Liver (tissue), 9 donors: ENCODE measurements around the gene HMGN3. TPM values are rescaled to one million over a fixed set of nuclear protein-coding genes. Genes with fewer than 3 reads are reported as not detected.

Experiments
- DNase-seq: peaks from one replicate; pipeline ENCODE4 v3.0.0-alpha.2; 2017; ENCODE audit warnings: low spot score
- H3K27ac ChIP-seq, 2 donors: one replicate each; pipeline ENCODE4 v1.7.0; 2013; ENCODE audit warnings: inconsistent platforms in 2 of 2, low read length in 2 of 2, control low read depth in 1 of 2, low read depth in 1 of 2, mild to moderate bottlenecking in 1 of 2
- H3K27me3 ChIP-seq, 4 donors: one replicate each; pipeline versions ENCODE4 v1.6.1 to v1.7.0; 2013; ENCODE audit warnings: low read length in 3 of 4, inconsistent platforms in 1 of 4, mild to moderate bottlenecking in 1 of 4, moderate library complexity in 1 of 4; ENCODE audit not compliant: control insufficient read depth in 4 of 4, insufficient read depth in 4 of 4
- H3K36me3 ChIP-seq, 4 donors: one replicate each; pipeline versions ENCODE4 v1.6.1 to v1.7.0; 2013; ENCODE audit warnings: low read length in 3 of 4, mild to moderate bottlenecking in 3 of 4, low read depth in 1 of 4, moderate library complexity in 1 of 4; ENCODE audit not compliant: control insufficient read depth in 4 of 4, insufficient read depth in 3 of 4
- H3K4me1 ChIP-seq, 4 donors: one replicate each; pipeline versions ENCODE4 v1.6.1 to v1.7.0; 2013; ENCODE audit warnings: low read length in 3 of 4, mild to moderate bottlenecking in 3 of 4, moderate library complexity in 1 of 4; ENCODE audit not compliant: control insufficient read depth in 4 of 4, insufficient read depth in 4 of 4
- H3K4me3 ChIP-seq, 3 donors: one replicate each; pipeline versions ENCODE4 v1.6.1 to v1.7.0; 2013; ENCODE audit warnings: low read length in 3 of 3, control low read depth in 1 of 3, low read depth in 1 of 3, mild to moderate bottlenecking in 1 of 3
- H3K9ac ChIP-seq, 2 donors: one replicate each; pipeline ENCODE4 v1.7.0; 2013; ENCODE audit warnings: low read length in 2 of 2, mild to moderate bottlenecking in 2 of 2, moderate library complexity in 2 of 2, control low read depth in 1 of 2, low read depth in 1 of 2
- H3K9me3 ChIP-seq, 4 donors: one replicate each; pipeline versions ENCODE4 v1.6.1 to v1.7.0; 2013; ENCODE audit warnings: low read length in 3 of 4; ENCODE audit not compliant: control insufficient read depth in 4 of 4
- EGR1 ChIP-seq, 2 donors: IDR thresholded peaks; 2 replicates each; pipeline ENCODE4 v1.6.1; 2016 to 2018; ENCODE audit warnings: antibody characterized with exemption in 2 of 2, low read depth in 2 of 2
- FOXA1 ChIP-seq: IDR thresholded peaks from 2 replicates; pipeline ENCODE4 v1.6.1; 2016; ENCODE audit warnings: antibody characterized with exemption
- FOXA2 ChIP-seq: IDR thresholded peaks from 2 replicates; pipeline ENCODE4 v1.6.1; 2016; ENCODE audit warnings: antibody characterized with exemption
- GABPA ChIP-seq, 2 donors: IDR thresholded peaks in 1 of 2; conservative IDR thresholded peaks in 1 of 2; 2 replicates each; pipeline ENCODE4 v1.6.1; 2016; ENCODE audit warnings: antibody characterized with exemption in 2 of 2, mild to moderate bottlenecking in 1 of 2, moderate library complexity in 1 of 2
- HNF4A ChIP-seq, 2 donors: conservative IDR thresholded peaks; 2 replicates each; pipeline ENCODE4 v1.6.1; 2016; ENCODE audit warnings: antibody characterized with exemption in 2 of 2, mild to moderate bottlenecking in 2 of 2
- HNF4G ChIP-seq: IDR thresholded peaks from 2 replicates; pipeline ENCODE4 v1.6.1; 2016; ENCODE audit warnings: antibody characterized with exemption
- JUND ChIP-seq, 2 donors: IDR thresholded peaks; 2 replicates each; pipeline ENCODE4 v1.6.1; 2016; ENCODE audit warnings: antibody characterized with exemption in 2 of 2
- RAD21 ChIP-seq, 2 donors: IDR thresholded peaks; 2 replicates each; pipeline ENCODE4 v1.6.1; 2016; ENCODE audit warnings: antibody characterized with exemption in 2 of 2, mild to moderate bottlenecking in 2 of 2
- RXRA ChIP-seq, 2 donors: IDR thresholded peaks; 2 replicates each; pipeline ENCODE4 v1.6.1; 2017 to 2018; ENCODE audit warnings: antibody characterized with exemption in 2 of 2, mild to moderate bottlenecking in 1 of 2
- SP1 ChIP-seq: IDR thresholded peaks from 2 replicates; pipeline ENCODE4 v1.6.1; 2018; ENCODE audit warnings: antibody characterized with exemption, mild to moderate bottlenecking
- TAF1 ChIP-seq: conservative IDR thresholded peaks from 2 replicates; pipeline ENCODE4 v1.6.1; 2016; ENCODE audit warnings: antibody characterized with exemption, mild to moderate bottlenecking
- WGBS: extraction: QIAGEN DNeasy Blood & Tissue Kit; methylation state at CpG from one replicate; pipeline ENCODE4 v1.1.7; 2013; 5-methylcytosine and 5-hydroxymethylcytosine counted together
- polyA plus RNA-seq, 2 donors: library from polyadenylated mRNA; stranded (reverse) in 1 of 2; unstranded in 1 of 2; fragments of 200-250 nt in 1 of 2; fragments of >200 nt in 1 of 2; fragmentation: Nextera tagmentation in 1 of 2; extraction: Ambion mirVana in 1 of 2; gene quantifications; one replicate each; pipeline versions ENCODE4 v1.2.1 to v1.2.3, GENCODE V29; 2013 to 2015
- total RNA-seq, 2 donors: library from RNA; depleted of rRNA; stranded (reverse); fragments of >200 nt; gene quantifications; one replicate each; pipeline ENCODE4 v1.2.3, GENCODE V29; 2014
- TF ChIP-seq, protein P1 (sequence below): IDR thresholded peaks from 2 replicates; pipeline ENCODE4 v1.6.1; 2016; ENCODE audit warnings: antibody characterized with exemption, mild to moderate bottlenecking
- TF ChIP-seq, protein P2 (sequence below): fragments of 150-350 bp; IDR thresholded peaks from 2 replicates; pipeline ENCODE4 v1.5.1; 2017; ENCODE audit warnings: improper control_type of control experiment, low read depth, low read length; ENCODE audit not compliant: missing input control
- TF ChIP-seq, protein P3 (sequence below): IDR thresholded peaks from 2 replicates; pipeline ENCODE4 v1.6.1; 2016; ENCODE audit warnings: antibody characterized with exemption
- TF ChIP-seq, protein P4 (sequence below): IDR thresholded peaks from 2 replicates; pipeline ENCODE4 v1.6.1; 2016; ENCODE audit warnings: antibody characterized with exemption
- donor health status: healthy.
- donor health status: healthy.
- donor health status: healthy.
- donor health status: healthy.
- donor health status: healthy.

Gene HMGN3
- total and polyA plus RNA-seq, 4 donors = 26.7 to 112 (median 44.3) TPM

DNA sequence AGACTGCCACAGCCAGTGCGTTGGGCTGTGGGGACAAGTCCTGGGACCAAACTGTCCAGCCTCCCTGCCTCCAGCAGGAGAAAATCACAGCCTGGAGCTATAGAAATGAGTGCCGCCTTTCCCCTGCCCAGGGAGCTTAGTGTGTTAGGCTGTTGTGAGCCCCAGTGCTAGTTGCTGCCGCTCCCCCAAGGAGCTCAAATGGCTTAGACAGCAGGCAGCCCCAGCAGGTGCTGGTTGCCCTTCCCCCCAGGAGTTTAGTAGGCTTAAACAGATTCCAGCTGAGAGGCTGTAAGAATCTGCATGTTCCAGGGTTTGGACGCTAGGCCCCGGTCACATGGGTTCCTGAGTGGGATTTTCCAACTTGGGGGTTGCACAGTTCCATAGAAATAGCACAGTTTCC is 27.2 kb upstream of the HMGN3 start:
- 74% methylated on average over 5 of the region's 5 CpGs for WGBS
- H3K9me3 ChIP-seq = peaks cover 0 to 2% (median under 1%) of the 10 kb centered on the region in 4 donors
- H3K36me3 ChIP-seq = no peaks in the 10 kb centered on the region
- H3K27me3 ChIP-seq = no peaks in the 10 kb centered on the region
- no peak overlapping the region for H3K27ac ChIP-seq
- TF ChIP-seq HNF4A (conservative IDR thresholded peaks at IDR 0.05) (no peak), RAD21 (IDR thresholded peaks at IDR 0.05) (no peak), GABPA (IDR thresholded peaks at IDR 0.05 in 1 of 2, conservative IDR thresholded peaks at IDR 0.05 in 1 of 2) (no peak), JUND (IDR thresholded peaks at IDR 0.05) (no peak), TAF1 (no peak), HNF4G (no peak), FOXA2 (no peak)
- TF ChIP-seq, protein P1, sequence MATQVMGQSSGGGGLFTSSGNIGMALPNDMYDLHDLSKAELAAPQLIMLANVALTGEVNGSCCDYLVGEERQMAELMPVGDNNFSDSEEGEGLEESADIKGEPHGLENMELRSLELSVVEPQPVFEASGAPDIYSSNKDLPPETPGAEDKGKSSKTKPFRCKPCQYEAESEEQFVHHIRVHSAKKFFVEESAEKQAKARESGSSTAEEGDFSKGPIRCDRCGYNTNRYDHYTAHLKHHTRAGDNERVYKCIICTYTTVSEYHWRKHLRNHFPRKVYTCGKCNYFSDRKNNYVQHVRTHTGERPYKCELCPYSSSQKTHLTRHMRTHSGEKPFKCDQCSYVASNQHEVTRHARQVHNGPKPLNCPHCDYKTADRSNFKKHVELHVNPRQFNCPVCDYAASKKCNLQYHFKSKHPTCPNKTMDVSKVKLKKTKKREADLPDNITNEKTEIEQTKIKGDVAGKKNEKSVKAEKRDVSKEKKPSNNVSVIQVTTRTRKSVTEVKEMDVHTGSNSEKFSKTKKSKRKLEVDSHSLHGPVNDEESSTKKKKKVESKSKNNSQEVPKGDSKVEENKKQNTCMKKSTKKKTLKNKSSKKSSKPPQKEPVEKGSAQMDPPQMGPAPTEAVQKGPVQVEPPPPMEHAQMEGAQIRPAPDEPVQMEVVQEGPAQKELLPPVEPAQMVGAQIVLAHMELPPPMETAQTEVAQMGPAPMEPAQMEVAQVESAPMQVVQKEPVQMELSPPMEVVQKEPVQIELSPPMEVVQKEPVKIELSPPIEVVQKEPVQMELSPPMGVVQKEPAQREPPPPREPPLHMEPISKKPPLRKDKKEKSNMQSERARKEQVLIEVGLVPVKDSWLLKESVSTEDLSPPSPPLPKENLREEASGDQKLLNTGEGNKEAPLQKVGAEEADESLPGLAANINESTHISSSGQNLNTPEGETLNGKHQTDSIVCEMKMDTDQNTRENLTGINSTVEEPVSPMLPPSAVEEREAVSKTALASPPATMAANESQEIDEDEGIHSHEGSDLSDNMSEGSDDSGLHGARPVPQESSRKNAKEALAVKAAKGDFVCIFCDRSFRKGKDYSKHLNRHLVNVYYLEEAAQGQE = no peak
- TF ChIP-seq, protein P2, sequence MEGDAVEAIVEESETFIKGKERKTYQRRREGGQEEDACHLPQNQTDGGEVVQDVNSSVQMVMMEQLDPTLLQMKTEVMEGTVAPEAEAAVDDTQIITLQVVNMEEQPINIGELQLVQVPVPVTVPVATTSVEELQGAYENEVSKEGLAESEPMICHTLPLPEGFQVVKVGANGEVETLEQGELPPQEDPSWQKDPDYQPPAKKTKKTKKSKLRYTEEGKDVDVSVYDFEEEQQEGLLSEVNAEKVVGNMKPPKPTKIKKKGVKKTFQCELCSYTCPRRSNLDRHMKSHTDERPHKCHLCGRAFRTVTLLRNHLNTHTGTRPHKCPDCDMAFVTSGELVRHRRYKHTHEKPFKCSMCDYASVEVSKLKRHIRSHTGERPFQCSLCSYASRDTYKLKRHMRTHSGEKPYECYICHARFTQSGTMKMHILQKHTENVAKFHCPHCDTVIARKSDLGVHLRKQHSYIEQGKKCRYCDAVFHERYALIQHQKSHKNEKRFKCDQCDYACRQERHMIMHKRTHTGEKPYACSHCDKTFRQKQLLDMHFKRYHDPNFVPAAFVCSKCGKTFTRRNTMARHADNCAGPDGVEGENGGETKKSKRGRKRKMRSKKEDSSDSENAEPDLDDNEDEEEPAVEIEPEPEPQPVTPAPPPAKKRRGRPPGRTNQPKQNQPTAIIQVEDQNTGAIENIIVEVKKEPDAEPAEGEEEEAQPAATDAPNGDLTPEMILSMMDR = no peak
- no peak overlapping the region for H3K9ac ChIP-seq
- H3K4me3 ChIP-seq = no peak overlapping the region
- no peak for DNase-seq
- H3K4me1 ChIP-seq = no peaks in the 10 kb centered on the region

DNA sequence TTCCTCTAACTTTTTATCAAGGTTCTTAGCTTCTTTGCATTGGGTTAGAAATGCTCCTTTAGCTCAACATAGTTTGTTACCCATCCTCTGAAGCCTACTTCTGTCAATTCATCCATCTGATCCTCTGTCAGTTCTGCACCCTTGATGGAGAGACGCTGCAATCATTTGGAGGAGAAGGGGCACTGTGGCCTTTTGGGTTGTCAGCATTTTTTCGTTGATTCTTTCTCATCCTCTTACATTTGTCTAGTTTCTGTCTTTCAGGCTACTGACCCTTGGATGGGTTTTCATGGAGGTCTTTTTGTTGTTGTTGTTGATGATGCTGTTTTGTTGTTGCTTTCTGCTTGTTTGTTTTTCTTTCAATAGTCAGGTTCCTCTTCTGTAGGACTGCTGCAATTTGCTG is 26.3 kb upstream of the HMGN3 start:
- Histone ChIP-seq H3K27me3 (no peaks in the 10 kb centered on the region), H3K27ac (no peak overlapping the region), H3K4me1 (no peaks in the 10 kb centered on the region), H3K4me3 (no peak overlapping the region), H3K9ac (no peak overlapping the region), H3K9me3 (peaks cover 0 to 2% (median under 1%) of the 10 kb centered on the region in 4 donors), H3K36me3 (no peaks in the 10 kb centered on the region)
- TF ChIP-seq EGR1 (IDR thresholded peaks at IDR 0.05; ENCODE audit: low read depth in 2 of 2) (no peak), RAD21 (IDR thresholded peaks at IDR 0.05) (no peak), HNF4G (no peak), GABPA (IDR thresholded peaks at IDR 0.05 in 1 of 2, conservative IDR thresholded peaks at IDR 0.05 in 1 of 2) (no peak), JUND (IDR thresholded peaks at IDR 0.05) (no peak), RXRA (IDR thresholded peaks at IDR 0.05) (no peak), FOXA1 (no peak), SP1 (no peak)
- TF ChIP-seq, protein P3, sequence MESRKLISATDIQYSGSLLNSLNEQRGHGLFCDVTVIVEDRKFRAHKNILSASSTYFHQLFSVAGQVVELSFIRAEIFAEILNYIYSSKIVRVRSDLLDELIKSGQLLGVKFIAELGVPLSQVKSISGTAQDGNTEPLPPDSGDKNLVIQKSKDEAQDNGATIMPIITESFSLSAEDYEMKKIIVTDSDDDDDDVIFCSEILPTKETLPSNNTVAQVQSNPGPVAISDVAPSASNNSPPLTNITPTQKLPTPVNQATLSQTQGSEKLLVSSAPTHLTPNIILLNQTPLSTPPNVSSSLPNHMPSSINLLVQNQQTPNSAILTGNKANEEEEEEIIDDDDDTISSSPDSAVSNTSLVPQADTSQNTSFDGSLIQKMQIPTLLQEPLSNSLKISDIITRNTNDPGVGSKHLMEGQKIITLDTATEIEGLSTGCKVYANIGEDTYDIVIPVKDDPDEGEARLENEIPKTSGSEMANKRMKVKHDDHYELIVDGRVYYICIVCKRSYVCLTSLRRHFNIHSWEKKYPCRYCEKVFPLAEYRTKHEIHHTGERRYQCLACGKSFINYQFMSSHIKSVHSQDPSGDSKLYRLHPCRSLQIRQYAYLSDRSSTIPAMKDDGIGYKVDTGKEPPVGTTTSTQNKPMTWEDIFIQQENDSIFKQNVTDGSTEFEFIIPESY = no peak
- TF ChIP-seq, protein P4, sequence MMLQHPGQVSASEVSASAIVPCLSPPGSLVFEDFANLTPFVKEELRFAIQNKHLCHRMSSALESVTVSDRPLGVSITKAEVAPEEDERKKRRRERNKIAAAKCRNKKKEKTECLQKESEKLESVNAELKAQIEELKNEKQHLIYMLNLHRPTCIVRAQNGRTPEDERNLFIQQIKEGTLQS = no peak
- DNase-seq = no peak
- 87% methylated on average over 2 of the region's 2 CpGs for WGBS
